CD14-positive monocyte (primary cell): ENCODE measurements around the gene IGFBP7. TPM values are rescaled to one million over a fixed set of nuclear protein-coding genes. Genes with fewer than 3 reads are reported as not detected.

Source experiments
- DNase-seq, 3 donors: peaks; one replicate each; pipeline ENCODE4 v3.0.0-alpha.2; 2011 to 2022
- H2AFZ ChIP-seq: 2 replicates; pipeline ENCODE4 v1.6.0; 2012; ENCODE audit warnings: mild to moderate bottlenecking, low read depth, low read length, inconsistent platforms; ENCODE audit not compliant: insufficient read depth, poor library complexity, severe bottlenecking
- H3K27ac ChIP-seq, 2 donors: 1 replicate in 1 of 2; 2 replicates in 1 of 2; pipeline ENCODE4 v1.5.1; 2012 to 2013; ENCODE audit warnings: low read length in 2 of 2, control low read depth in 1 of 2, inconsistent platforms in 1 of 2, low read depth in 1 of 2, mild to moderate bottlenecking in 1 of 2
- H3K27me3 ChIP-seq, 2 donors: one replicate each; pipeline versions ENCODE4 v1.6.0 to v1.6.1; 2011 to 2013; ENCODE audit warnings: low read length in 2 of 2; ENCODE audit not compliant: control insufficient read depth in 2 of 2, insufficient read depth in 2 of 2
- H3K36me3 ChIP-seq, 2 donors: replicated peaks in 1 of 2; 1 replicate in 1 of 2; 2 replicates in 1 of 2; pipeline versions ENCODE4 v1.5.1 to v1.6.1; 2012 to 2013; ENCODE audit warnings: low read length in 2 of 2, control low read depth in 1 of 2, inconsistent platforms in 1 of 2, mild to moderate bottlenecking in 1 of 2; ENCODE audit not compliant: insufficient read depth in 2 of 2, control insufficient read depth in 1 of 2
- H3K4me1 ChIP-seq, 2 donors: 1 replicate in 1 of 2; 2 replicates in 1 of 2; pipeline versions ENCODE4 v1.5.1 to v1.6.1; 2012 to 2013; ENCODE audit warnings: low read length in 2 of 2, control low read depth in 1 of 2, inconsistent platforms in 1 of 2, mild to moderate bottlenecking in 1 of 2, moderate library complexity in 1 of 2; ENCODE audit not compliant: insufficient read depth in 2 of 2, control insufficient read depth in 1 of 2
- H3K4me2 ChIP-seq: replicated peaks from 2 replicates; pipeline ENCODE3; 2012; ENCODE audit warnings: low read length, moderate library complexity, mild to moderate bottlenecking; ENCODE audit not compliant: poor library complexity, severe bottlenecking; ENCODE audit errors: extremely low read depth
- H3K4me3 ChIP-seq, 3 experiments: fragments of 200-600 bp in 1 of 3; sonication (generic) in 1 of 3; replicated peaks in 1 of 3; 1 replicate in 2 of 3; 2 replicates in 1 of 3; pipeline ENCODE4 v1.5.1; 2011 to 2013; ENCODE audit warnings: low read length in 3 of 3, mild to moderate bottlenecking in 3 of 3, control low read depth in 2 of 3, low read depth in 2 of 3, inconsistent platforms in 1 of 3, moderate library complexity in 1 of 3
- H3K79me2 ChIP-seq: 2 replicates; pipeline ENCODE4 v1.6.0; 2012; ENCODE audit warnings: mild to moderate bottlenecking, control low read depth, inconsistent platforms, low read length, moderate library complexity; ENCODE audit not compliant: insufficient read depth
- H3K9ac ChIP-seq: 2 replicates; pipeline ENCODE4 v1.6.0; 2017; ENCODE audit warnings: low read length, mild to moderate bottlenecking; ENCODE audit not compliant: insufficient read depth, poor library complexity, severe bottlenecking
- H3K9me3 ChIP-seq, 2 donors: replicated peaks in 1 of 2; 1 replicate in 1 of 2; 2 replicates in 1 of 2; pipeline versions ENCODE4 v1.5.1 to v1.6.1; 2012 to 2013; ENCODE audit warnings: low read length in 2 of 2, control low read depth in 1 of 2; ENCODE audit not compliant: control insufficient read depth in 1 of 2, insufficient read depth in 1 of 2
- H4K20me1 ChIP-seq: 2 replicates; pipeline ENCODE4 v1.6.0; 2012; ENCODE audit warnings: mild to moderate bottlenecking, low read length, control low read depth, moderate library complexity; ENCODE audit not compliant: insufficient read depth
- H3K27ac Mint-ChIP-seq, 7 donors: one replicate each; pipeline ENCODE4 v1.8.0; 2020; ENCODE audit warnings: mild to moderate bottlenecking in 7 of 7, mixed read lengths in 7 of 7, moderate library complexity in 6 of 7, inconsistent platforms in 2 of 7
- H3K27me3 Mint-ChIP-seq, 3 donors: one replicate each; pipeline ENCODE4 v1.8.0; 2021 to 2022; ENCODE audit warnings: low read depth in 3 of 3, mild to moderate bottlenecking in 3 of 3, mixed read lengths in 3 of 3, moderate library complexity in 3 of 3, inconsistent platforms in 1 of 3
- H3K36me3 Mint-ChIP-seq, 2 donors: one replicate each; pipeline ENCODE4 v1.8.0; 2020; ENCODE audit warnings: mixed read lengths in 2 of 2, inconsistent platforms in 1 of 2, mild to moderate bottlenecking in 1 of 2
- H3K4me1 Mint-ChIP-seq: one replicate; pipeline ENCODE4 v1.8.0; 2020; ENCODE audit warnings: mild to moderate bottlenecking, mixed read lengths
- H3K4me3 Mint-ChIP-seq, 2 donors: one replicate each; pipeline ENCODE4 v1.8.0; 2020; ENCODE audit warnings: mild to moderate bottlenecking in 2 of 2, mixed read lengths in 2 of 2, moderate library complexity in 1 of 2
- H3K9me3 Mint-ChIP-seq, 7 donors: one replicate each; pipeline ENCODE4 v1.8.0; 2020 to 2022; ENCODE audit warnings: mixed read lengths in 7 of 7, mild to moderate bottlenecking in 6 of 7, moderate library complexity in 6 of 7, inconsistent platforms in 2 of 7
- CTCF ChIP-seq: fragments of 200-600 bp; IDR thresholded peaks from one replicate; pipeline ENCODE4 v1.8.0; 2022; ENCODE audit warnings: antibody characterized with exemption, mild to moderate bottlenecking
- WGBS: methylation state at CpG from one replicate; pipeline ENCODE4 v1.1.5; 2013; ENCODE audit warnings: missing lambda C conversion rate; ENCODE audit not compliant: insufficient coverage; 5-methylcytosine and 5-hydroxymethylcytosine counted together
- intact Hi-C, 2 donors: fragments of 100-400 bp; cut with micrococcal nuclease; formaldehyde crosslinking; loops; one replicate each; pipeline versions ENCODE4 v1.15.0 to v1.15.1; 2023
- polyA plus RNA-seq, 3 donors: library from polyadenylated mRNA; depleted of rRNA in 1 of 3; unstranded in 2 of 3; stranded (reverse) in 1 of 3; fragments of 300-500 nt in 2 of 3; fragments of >200 nt in 1 of 3; fragmentation: Illumina TruSeq in 2 of 3; gene quantifications; 1 replicate in 2 of 3; 2 replicates in 1 of 3; pipeline ENCODE4 v1.2.3, GENCODE V29; 2012 to 2021

The IGFBP7 gene
- polyA plus RNA-seq, 3 donors: 23.1 to 53.1 (median 46.9) TPM

- Histone ChIP-seq H3K4me1 (no peaks in the 10 kb centered on the region), H3K27me3 (no peaks in the 10 kb centered on the region), H3K9me3 (no peaks in the 10 kb centered on the region), H3K36me3 (peaks cover 26 to 37% of the 10 kb centered on the region in 2 donors), H3K9ac (no peak overlapping the region), H2AFZ (no peak overlapping the region), H3K4me2 (no peak overlapping the region), H3K27ac (no peak overlapping the region), H3K79me2 (no peaks in the 10 kb centered on the region), H4K20me1 (peaks cover 6% of the 10 kb centered on the region), H3K4me3 (no peak overlapping the region)
- H3K4me1 Mint-ChIP-seq: peaks cover 3% of the 10 kb centered on the region
- no peak overlapping the region for H3K4me3 Mint-ChIP-seq
- peaks cover 41 to 46% of the 10 kb centered on the region in 2 donors for H3K36me3 Mint-ChIP-seq
- WGBS: 100% methylated on average over 1 of the region's 3 CpGs
- no peak for TF ChIP-seq CTCF
- intact Hi-C loops: no loop called here
- DNase-seq: no peak
- H3K9me3 Mint-ChIP-seq: no peaks in the 10 kb centered on the region
- no peaks in the 10 kb centered on the region for H3K27me3 Mint-ChIP-seq
- H3K27ac Mint-ChIP-seq: no peak overlapping the region
These were observed 75.7 kb downstream of the IGFBP7 start for GRCh38 chr4:57034520-57034919.

- no peaks in the 10 kb centered on the region for H3K27me3 Mint-ChIP-seq
- H3K36me3 Mint-ChIP-seq: peaks cover 89 to 96% of the 10 kb centered on the region in 2 donors
- WGBS: 92% methylated on average over 4 of the region's 4 CpGs
- no peak overlapping the region for H3K27ac ChIP-seq
- H3K9ac ChIP-seq: no peak overlapping the region
- no peak overlapping the region for H3K4me3 ChIP-seq
- H3K79me2 ChIP-seq: no peaks in the 10 kb centered on the region
- intact Hi-C loops: no loop called here
- no peaks in the 10 kb centered on the region for H3K9me3 ChIP-seq
- no peak overlapping the region for H3K4me3 Mint-ChIP-seq
- no peak overlapping the region for H3K27ac Mint-ChIP-seq
- H3K4me2 ChIP-seq: no peak overlapping the region
- peaks cover 24% of the 10 kb centered on the region for H4K20me1 ChIP-seq
- no peaks in the 10 kb centered on the region for H3K4me1 ChIP-seq
- TF ChIP-seq CTCF: no peak
- H2AFZ ChIP-seq: no peak overlapping the region
- H3K27me3 ChIP-seq: no peaks in the 10 kb centered on the region
- no peaks in the 10 kb centered on the region for H3K4me1 Mint-ChIP-seq
- H3K9me3 Mint-ChIP-seq: no peaks in the 10 kb centered on the region
- no peak for DNase-seq
- H3K36me3 ChIP-seq: peaks cover 95 to 100% of the 10 kb centered on the region in 2 donors
These were observed 87.1 kb downstream of the IGFBP7 start for GRCh38 chr4:57023104-57023503.
